Spleen (tissue), 11 donors: ENCODE results near the gene SCN9A. TPM values are rescaled to one million over a fixed set of nuclear protein-coding genes. Genes with fewer than 3 reads are reported as not detected.

Experiments
- DNase-seq: peaks from one replicate; pipeline ENCODE4 v3.0.0-alpha.2; 2020
- H3K27ac ChIP-seq, 8 donors: fragments of 200-600 bp; sonication (generic) in 7 of 8; 1 replicate in 4 of 8; 2 replicates in 4 of 8; pipeline versions ENCODE4 v1.5.0 to v1.8.0; 2016 to 2021; ENCODE audit warnings: inconsistent platforms in 4 of 8, mild to moderate bottlenecking in 4 of 8, moderate library complexity in 1 of 8
- H3K27me3 ChIP-seq, 7 donors: fragments of 200-600 bp; sonication (generic) in 6 of 7; replicated peaks in 1 of 7; 1 replicate in 4 of 7; 2 replicates in 3 of 7; pipeline versions ENCODE4 v1.5.0 to v1.8.0; 2016 to 2021; ENCODE audit warnings: inconsistent platforms in 3 of 7, mild to moderate bottlenecking in 1 of 7
- H3K36me3 ChIP-seq, 6 donors: fragments of 200-600 bp; sonication (generic) in 5 of 6; 1 replicate in 4 of 6; 2 replicates in 2 of 6; pipeline versions ENCODE4 v1.5.0 to v1.8.0; 2016 to 2021; ENCODE audit warnings: inconsistent platforms in 2 of 6
- H3K4me1 ChIP-seq, 6 donors: fragments of 200-600 bp; sonication (generic) in 5 of 6; 1 replicate in 3 of 6; 2 replicates in 3 of 6; pipeline versions ENCODE4 v1.5.0 to v1.8.0; 2016 to 2021; ENCODE audit warnings: inconsistent platforms in 3 of 6
- H3K4me3 ChIP-seq, 8 donors: fragments of 200-600 bp; sonication (generic) in 7 of 8; 1 replicate in 4 of 8; 2 replicates in 4 of 8; pipeline versions ENCODE4 v1.5.0 to v1.8.0; 2016 to 2021; ENCODE audit warnings: inconsistent platforms in 4 of 8, mild to moderate bottlenecking in 4 of 8, moderate library complexity in 2 of 8
- H3K9me3 ChIP-seq, 8 donors: fragments of 200-600 bp; sonication (generic) in 7 of 8; 1 replicate in 4 of 8; 2 replicates in 4 of 8; pipeline versions ENCODE4 v1.5.0 to v1.8.0; 2016 to 2021; ENCODE audit warnings: inconsistent platforms in 4 of 8
- CTCF ChIP-seq, 11 experiments: fragments of 200-600 bp in 7 of 11; fragments of 450-650 bp in 4 of 11; sonication (generic) in 4 of 11; IDR thresholded peaks in 8 of 11; conservative IDR thresholded peaks in 3 of 11; 1 replicate in 7 of 11; 2 replicates in 4 of 11; pipeline versions ENCODE4 v1.4.0 to v1.8.0; 2016 to 2021; ENCODE audit warnings: antibody characterized with exemption in 11 of 11, inconsistent platforms in 4 of 11, mild to moderate bottlenecking in 1 of 11
- POLR2A ChIP-seq, 3 donors: fragments of 450-650 bp; IDR thresholded peaks; one replicate each; pipeline ENCODE4 v1.5.1; 2017; ENCODE audit warnings: antibody characterized with exemption in 3 of 3, mild to moderate bottlenecking in 1 of 3
- POLR2AphosphoS5 ChIP-seq, 3 donors: sonication (generic); formaldehyde crosslinking; IDR thresholded peaks; one replicate each; pipeline ENCODE4 v1.5.1; 2017; ENCODE audit warnings: antibody characterized with exemption in 3 of 3
- WGBS, 5 donors: extraction: QIAGEN DNeasy Blood & Tissue Kit in 3 of 5; methylation state at CpG; one replicate each; pipeline versions ENCODE4 v1.1.5 to v1.1.7; 2013 to 2018; 5-methylcytosine and 5-hydroxymethylcytosine counted together
- intact Hi-C: fragments of 100-400 bp; cut with DNase I; formaldehyde crosslinking; loops from one replicate; pipeline ENCODE4 v1.15.0; 2023; ENCODE audit warnings: low total_unique reads
- polyA plus RNA-seq, 3 donors: library from polyadenylated mRNA; stranded (reverse); fragments of 200-250 nt; gene quantifications; one replicate each; pipeline ENCODE4 v1.2.1, GENCODE V29; 2013
- total RNA-seq, 7 donors: library from RNA; depleted of rRNA in 3 of 7; stranded (reverse); fragments of >200 nt in 3 of 7; fragmentation: NEBNext Ultra II Directional in 4 of 7; extraction: Animal tissue kit (Norgen Biotek cat#: 25700) in 4 of 7; gene quantifications; one replicate each; pipeline versions ENCODE4 v1.1.0 to v1.2.1, GENCODE V29; 2016 to 2021
- donor health status: healthy with polysubstance abuse.
- donor health status: DM: no; HTN: no; CAD: no; lungs with moderate emphysema.
- donor health status: DM: no; HTN: no; CAD: no.
- donor health status: Bipolar disorder and iron deficiency.
- donor health status: healthy.
- donor health status: DM: no; HTN: no; CAD: no.
- donor health status: DM: yes; HTN: yes; CAD: no.

Gene SCN9A
- total and polyA plus RNA-seq, 10 donors = 0.76 to 27.9 (median 17.3) TPM

DNA sequence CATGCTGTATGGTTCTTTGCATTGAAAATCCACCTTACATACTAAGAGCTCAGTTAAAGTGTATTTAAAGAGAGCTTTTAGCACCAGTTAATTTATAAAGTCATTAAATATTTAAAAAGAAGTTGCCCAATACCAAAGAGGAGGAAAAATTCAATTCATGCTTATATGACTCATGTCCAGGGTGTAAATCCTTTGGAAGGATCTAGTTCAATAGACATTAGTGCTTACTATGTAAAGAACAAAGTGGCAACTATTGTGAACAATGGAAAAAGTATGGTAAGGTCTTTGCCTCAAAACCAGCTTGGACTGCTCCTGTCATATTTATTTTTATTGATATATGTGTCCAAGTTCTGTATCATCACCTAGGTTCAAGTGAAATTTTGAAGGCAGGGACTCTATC, 90.5 kb downstream of the SCN9A start:
- Histone ChIP-seq H3K27ac (no peak overlapping the region), H3K4me1 (no peaks in the 10 kb centered on the region), H3K4me3 (no peak overlapping the region), H3K9me3 (peaks cover 0 to 10% (median 0%) of the 10 kb centered on the region in 8 donors), H3K27me3 (no peaks in the 10 kb centered on the region), H3K36me3 (peaks cover 0 to 18% (median 0%) of the 10 kb centered on the region in 6 donors)
- DNase-seq = no peak
- TF ChIP-seq POLR2AphosphoS5 (IDR thresholded peaks at IDR 0.05) = no peak
- TF ChIP-seq POLR2A (IDR thresholded peaks at IDR 0.05) = no peak
- TF ChIP-seq CTCF (IDR thresholded peaks at IDR 0.05 in 8 of 11, conservative IDR thresholded peaks at IDR 0.05 in 3 of 11) = no peak
- intact Hi-C loops = no loop called here

DNA sequence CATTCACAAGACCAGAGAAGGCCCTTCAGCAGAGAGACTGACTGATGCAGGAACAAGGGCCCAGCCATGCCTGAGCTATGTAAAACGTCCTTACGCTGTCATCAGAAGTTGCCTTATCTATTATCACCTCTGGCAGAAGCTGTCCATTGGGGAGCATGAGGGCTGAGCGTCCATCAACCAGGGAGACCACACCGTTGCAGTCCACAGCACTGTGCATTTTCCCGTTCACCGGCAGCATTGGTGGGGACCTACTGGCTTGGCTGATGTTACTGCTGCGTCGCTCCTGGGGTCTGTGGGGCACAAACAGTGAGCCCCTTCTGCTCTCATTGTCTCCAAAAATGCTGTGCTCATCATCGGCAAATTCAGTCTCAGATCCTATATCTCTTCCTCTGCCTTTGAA, 91.4 kb downstream of the SCN9A start:
- no peak for TF ChIP-seq POLR2AphosphoS5 (IDR thresholded peaks at IDR 0.05)
- no peak for TF ChIP-seq CTCF (IDR thresholded peaks at IDR 0.05 in 8 of 11, conservative IDR thresholded peaks at IDR 0.05 in 3 of 11)
- no peak for TF ChIP-seq POLR2A (IDR thresholded peaks at IDR 0.05)
- 84 to 95% (median 90%) methylated on average over 9 of the region's 9 CpGs for WGBS, 5 donors
- H3K36me3 ChIP-seq = peaks cover 0 to 27% (median 0%) of the 10 kb centered on the region in 6 donors
- H3K9me3 ChIP-seq = peaks cover 0 to 2% (median 0%) of the 10 kb centered on the region in 8 donors
- intact Hi-C loops = no loop called here
- DNase-seq = no peak
- H3K27ac ChIP-seq = no peak overlapping the region
- H3K27me3 ChIP-seq = no peaks in the 10 kb centered on the region
- H3K4me3 ChIP-seq = no peak overlapping the region
- no peaks in the 10 kb centered on the region for H3K4me1 ChIP-seq

DNA sequence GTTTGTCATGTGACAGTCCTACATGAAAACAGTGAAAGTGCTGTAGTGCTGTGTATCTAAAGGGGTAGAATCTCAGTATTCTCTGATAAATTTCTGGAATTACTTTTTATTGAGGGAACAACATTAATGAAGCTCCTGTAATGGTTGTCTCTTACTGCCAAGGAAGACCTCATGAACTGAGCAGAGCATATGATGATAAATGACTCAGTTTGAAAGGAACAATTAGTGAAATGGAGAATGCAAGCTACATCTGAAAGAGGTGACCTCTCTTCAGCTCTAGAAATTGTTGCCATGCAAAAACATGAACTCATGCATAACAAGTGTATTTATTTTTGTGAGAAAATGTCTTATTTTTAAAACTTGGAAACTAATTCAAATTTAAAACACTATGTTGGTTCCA, 93.6 kb downstream of the SCN9A start:
- TF ChIP-seq CTCF (IDR thresholded peaks at IDR 0.05 in 8 of 11, conservative IDR thresholded peaks at IDR 0.05 in 3 of 11) (no peak), POLR2A (IDR thresholded peaks at IDR 0.05) (no peak), POLR2AphosphoS5 (IDR thresholded peaks at IDR 0.05) (no peak)
- no peak for DNase-seq
- Histone ChIP-seq H3K4me3 (no peak overlapping the region), H3K36me3 (peaks cover 0 to 27% (median 0%) of the 10 kb centered on the region in 6 donors), H3K4me1 (no peaks in the 10 kb centered on the region), H3K27me3 (no peaks in the 10 kb centered on the region), H3K27ac (no peak overlapping the region), H3K9me3 (no peaks in the 10 kb centered on the region)
- intact Hi-C loops = no loop called here

GRCh38 chr2:166278856-166279255, 96.9 kb downstream of the SCN9A start:
- no peaks in the 10 kb centered on the region for H3K9me3 ChIP-seq
- H3K36me3 ChIP-seq = peaks cover 0 to 18% (median 0%) of the 10 kb centered on the region in 6 donors
- WGBS, 5 donors = 76 to 94% (median 81%) methylated on average over 4 of the region's 4 CpGs
- no peak overlapping the region for H3K27ac ChIP-seq
- H3K4me3 ChIP-seq = no peak overlapping the region
- intact Hi-C loops = no loop called here
- no peak for DNase-seq
- TF ChIP-seq CTCF (IDR thresholded peaks at IDR 0.05 in 8 of 11, conservative IDR thresholded peaks at IDR 0.05 in 3 of 11) (no peak), POLR2AphosphoS5 (IDR thresholded peaks at IDR 0.05) (no peak), POLR2A (IDR thresholded peaks at IDR 0.05) (no peak)
- no peaks in the 10 kb centered on the region for H3K4me1 ChIP-seq
- H3K27me3 ChIP-seq = no peaks in the 10 kb centered on the region
